H1 (cell line): ENCODE data around the gene INCENP. TPM values are rescaled to one million over a fixed set of nuclear protein-coding genes. Genes with fewer than 3 reads are reported as not detected.

ENCODE experiments used
- CTCF ChIA-PET: fragments of 300-600 bp; sonication (Branson Sonifier 250); formaldehyde crosslinking; loops from one replicate; lab custom pipeline; 2021; ENCODE audit not compliant: partially characterized antibody; lab: Charles Lee
- POLR2A ChIA-PET: fragments of 300-600 bp; sonication (Branson Sonifier 250); formaldehyde crosslinking; loops from one replicate; lab custom pipeline; 2021; ENCODE audit warnings: inconsistent platforms; ENCODE audit not compliant: partially characterized antibody; lab: Charles Lee
- DNase-seq, 2 experiments: peaks; one replicate each; pipeline versions ENCODE4 v3.0.0 to v3.0.0-alpha.2; 2010 to 2022; ENCODE audit warnings: low spot score in 2 of 2, low read depth in 1 of 2, mixed read lengths in 1 of 2
- FAIRE-seq: peaks from 2 replicates; lab custom pipeline; 2011; peaks lifted over from hg19 to GRCh38; lab: Jason Lieb, UNC
- H2AFZ ChIP-seq: 2 replicates; pipeline ENCODE4 v1.8.1; 2012; ENCODE audit warnings: low read length, inconsistent platforms
- H2AK5ac ChIP-seq: 2 replicates; pipeline ENCODE4 v1.6.1; 2013; ENCODE audit warnings: low read depth, low read length
- H2BK120ac ChIP-seq: replicated peaks from 2 replicates; pipeline ENCODE3; 2013; ENCODE audit warnings: low read depth, low read length, inconsistent platforms
- H2BK12ac ChIP-seq: 2 replicates; pipeline ENCODE4 v1.6.1; 2013; ENCODE audit warnings: low read depth, low read length
- H2BK15ac ChIP-seq: 2 replicates; pipeline ENCODE4 v1.6.1; 2013; ENCODE audit warnings: low read length
- H2BK20ac ChIP-seq: 2 replicates; pipeline ENCODE4 v1.6.1; 2013; ENCODE audit warnings: low read length
- H2BK5ac ChIP-seq: 2 replicates; pipeline ENCODE4 v1.6.1; 2013; ENCODE audit warnings: low read depth, low read length
- H3K14ac ChIP-seq: 2 replicates; pipeline ENCODE4 v1.6.1; 2013; ENCODE audit warnings: inconsistent platforms; ENCODE audit not compliant: insufficient read length
- H3K18ac ChIP-seq: 2 replicates; pipeline ENCODE4 v1.6.1; 2013; ENCODE audit warnings: low read length; ENCODE audit errors: extremely low read depth
- H3K23ac ChIP-seq: 2 replicates; pipeline ENCODE4 v1.6.1; 2013; ENCODE audit warnings: inconsistent platforms; ENCODE audit not compliant: insufficient read length
- H3K23me2 ChIP-seq: 2 replicates; pipeline ENCODE4 v1.6.1; 2013; ENCODE audit warnings: low read depth, low read length
- H3K27ac ChIP-seq: 2 replicates; pipeline ENCODE4 v1.6.1; 2011; ENCODE audit warnings: low read depth, low read length, inconsistent platforms
- H3K27me3 ChIP-seq, 4 experiments: replicated peaks in 1 of 4; 1 replicate in 1 of 4; 2 replicates in 3 of 4; pipeline versions ENCODE4 v1.6.1 to v1.8.1; 2011 to 2013; ENCODE audit warnings: low read length in 3 of 4, mild to moderate bottlenecking in 3 of 4, inconsistent platforms in 2 of 4, mixed read lengths in 2 of 4, moderate library complexity in 1 of 4; ENCODE audit not compliant: control insufficient read depth in 3 of 4, insufficient read depth in 3 of 4; ENCODE audit errors: extremely low read depth in 1 of 4
- H3K36me3 ChIP-seq, 4 experiments: 2 replicates each; pipeline versions ENCODE4 v1.6.1 to v1.8.1; 2011 to 2013; ENCODE audit warnings: mild to moderate bottlenecking in 4 of 4, low read length in 3 of 4, moderate library complexity in 2 of 4, control low read depth in 1 of 4, inconsistent platforms in 1 of 4; ENCODE audit not compliant: insufficient read depth in 4 of 4, control insufficient read depth in 2 of 4
- H3K4ac ChIP-seq: replicated peaks from 2 replicates; pipeline ENCODE3; 2013; ENCODE audit warnings: low read length, low read depth, mixed read lengths, inconsistent platforms; ENCODE audit not compliant: insufficient read length
- H3K4me1 ChIP-seq, 4 experiments: replicated peaks in 1 of 4; 1 replicate in 1 of 4; 2 replicates in 3 of 4; pipeline versions ENCODE4 v1.6.1 to v1.8.1; 2011 to 2013; ENCODE audit warnings: low read length in 3 of 4, inconsistent platforms in 2 of 4, mixed read lengths in 1 of 4; ENCODE audit not compliant: insufficient read depth in 4 of 4, control insufficient read depth in 3 of 4
- H3K4me2 ChIP-seq, 2 experiments: 2 replicates each; pipeline versions ENCODE4 v1.6.1 to v1.8.1; 2011 to 2013; ENCODE audit warnings: low read depth in 2 of 2, low read length in 2 of 2, control low read depth in 1 of 2, inconsistent platforms in 1 of 2, mild to moderate bottlenecking in 1 of 2; ENCODE audit not compliant: insufficient read depth in 1 of 2
- H3K4me3 ChIP-seq, 4 experiments: fragments of 200-600, 300-600 bp in 1 of 4; sonication (generic), shearing (Covaris generic), sonication (Bioruptor Twin) in 1 of 4; 2 replicates each; pipeline versions ENCODE4 v1.5.1 to v1.8.1; 2011 to 2016; ENCODE audit warnings: low read length in 4 of 4, low read depth in 3 of 4, control low read depth in 2 of 4, inconsistent platforms in 2 of 4, mild to moderate bottlenecking in 2 of 4, mixed read lengths in 1 of 4, moderate library complexity in 1 of 4; ENCODE audit not compliant: insufficient read depth in 2 of 4; ENCODE audit errors: extremely low read depth in 1 of 4
- H3K56ac ChIP-seq: replicated peaks from 2 replicates; pipeline ENCODE3; 2013; ENCODE audit warnings: low read depth, mild to moderate bottlenecking, mixed read lengths, low read length, inconsistent platforms; ENCODE audit not compliant: insufficient read length
- H3K79me1 ChIP-seq: 2 replicates; pipeline ENCODE4 v1.6.1; 2013; ENCODE audit warnings: low read depth, low read length, control low read depth
- H3K79me2 ChIP-seq, 2 experiments: 2 replicates each; pipeline versions ENCODE4 v1.6.1 to v1.8.1; 2012 to 2013; ENCODE audit warnings: low read length in 2 of 2, mild to moderate bottlenecking in 2 of 2, inconsistent platforms in 1 of 2; ENCODE audit not compliant: insufficient read depth in 2 of 2, control insufficient read depth in 1 of 2
- H3K9ac ChIP-seq, 4 experiments: replicated peaks in 1 of 4; 1 replicate in 1 of 4; 2 replicates in 3 of 4; pipeline versions ENCODE4 v1.6.1 to v1.8.1; 2011 to 2013; ENCODE audit warnings: low read depth in 3 of 4, low read length in 3 of 4, control low read depth in 2 of 4, mild to moderate bottlenecking in 2 of 4, moderate library complexity in 2 of 4, inconsistent platforms in 1 of 4; ENCODE audit errors: extremely low read depth in 1 of 4
- H3K9me3 ChIP-seq, 2 experiments: 2 replicates each; pipeline versions ENCODE4 v1.6.1 to v1.8.1; 2012 to 2013; ENCODE audit warnings: mild to moderate bottlenecking in 2 of 2, moderate library complexity in 2 of 2, control low read depth in 1 of 2, inconsistent platforms in 1 of 2, low read depth in 1 of 2, low read length in 1 of 2, mixed read lengths in 1 of 2; ENCODE audit not compliant: insufficient read depth in 2 of 2
- H4K20me1 ChIP-seq, 2 experiments: replicated peaks in 1 of 2; 2 replicates each; pipeline versions ENCODE3 to v1.8.1; 2011 to 2013; ENCODE audit warnings: inconsistent platforms in 2 of 2, low read length in 2 of 2, mild to moderate bottlenecking in 1 of 2; ENCODE audit not compliant: insufficient read depth in 2 of 2, control insufficient read depth in 1 of 2
- H4K5ac ChIP-seq: 2 replicates; pipeline ENCODE4 v1.6.1; 2013; ENCODE audit warnings: low read length, low read depth, mixed read lengths, inconsistent platforms; ENCODE audit not compliant: insufficient read length
- H4K8ac ChIP-seq: 2 replicates; pipeline ENCODE4 v1.8.0; 2013; ENCODE audit warnings: mild to moderate bottlenecking, moderate library complexity, low read length, inconsistent platforms; ENCODE audit not compliant: insufficient read depth; ENCODE audit errors: extremely low read depth
- H4K91ac ChIP-seq: replicated peaks from 2 replicates; pipeline ENCODE3; 2013; ENCODE audit warnings: low read length, mixed read lengths, inconsistent platforms; ENCODE audit not compliant: insufficient read length
- RBBP5 ChIP-seq: IDR thresholded peaks from 2 replicates; pipeline ENCODE4 v1.7.1; 2012; ENCODE audit warnings: low read depth, mild to moderate bottlenecking, inconsistent platforms, low read length, moderate library complexity, borderline replicate concordance
- WGBS, 2 experiments: shearing (Covaris generic) in 1 of 2; methylation state at CpG; one replicate each; pipeline versions ENCODE4 v1.1.6 to v1.1.7; 2013 to 2015; ENCODE audit warnings: low lambda C conversion rate in 2 of 2, mixed read lengths in 2 of 2, inconsistent platforms in 1 of 2, low coverage in 1 of 2, missing lambda C conversion rate in 1 of 2; ENCODE audit not compliant: insufficient replicate concordance in 2 of 2, insufficient coverage in 1 of 2, insufficient read length in 1 of 2; ENCODE audit errors: extremely low coverage in 1 of 2, missing lambda C conversion rate in 1 of 2; 5-methylcytosine and 5-hydroxymethylcytosine counted together
- polyA plus RNA-seq, 7 experiments: library from polyadenylated mRNA; depleted of rRNA in 3 of 7; stranded (reverse) in 5 of 7; unstranded in 2 of 7; fragments of >200 nt in 5 of 7; fragments of 200-250 nt in 2 of 7; gene quantifications; 1 replicate in 5 of 7; 2 replicates in 1 of 7; 4 replicates in 1 of 7; pipeline versions ENCODE4 v1.2.1 to v1.2.3, GENCODE V29; 2011 to 2013; ENCODE audit warnings: missing spikeins in 2 of 7, mixed read lengths in 2 of 7
- total RNA-seq: library from RNA; stranded (reverse); fragmentation: NEBNext Ultra II Directional; extraction: Animal tissue kit (Norgen Biotek cat#: 25700); gene quantifications from 2 replicates; pipeline ENCODE4 v1.2.1, GENCODE V29; 2021

Gene INCENP
- total and polyA plus RNA-seq, 2 of the 8 experiments (the other 6 are each of a cell fraction or from before 2014, with no cell fraction given) = 25.4 to 132 TPM

DNA sequence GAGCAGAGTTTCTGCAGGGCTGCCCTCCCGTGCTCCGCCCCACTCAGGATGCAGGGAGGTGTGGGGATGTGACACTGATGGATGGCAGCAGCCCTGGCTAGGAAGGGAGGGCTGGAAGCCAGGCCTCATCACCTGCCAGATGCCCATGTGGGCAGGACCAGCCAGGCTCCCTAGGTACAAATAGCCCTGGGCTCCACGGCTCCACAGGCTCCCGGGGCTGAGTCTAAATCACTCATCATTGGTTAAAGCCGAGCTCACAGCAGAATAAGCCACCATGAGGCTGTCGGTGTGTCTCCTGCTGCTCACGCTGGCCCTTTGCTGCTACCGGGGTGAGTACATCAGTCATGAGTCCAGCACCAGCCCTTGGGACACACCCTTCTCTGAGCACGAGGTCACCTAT is 66.2 kb downstream of the INCENP start, which contains the start of gene SCGB1D1:
Gene SCGB1D1 (plus strand): TSS at position 206 of the 400 bp plus-strand sequence. CDS start 69 bp downstream, at position 275.
- Histone ChIP-seq H2BK20ac (no peak within 1 kb of the TSS), H2BK120ac (no peak within 1 kb of the TSS), H3K36me3 (no peaks in the 10 kb centered on the region), H4K8ac (no peak within 1 kb of the TSS), H4K20me1 (no peaks in the 10 kb centered on the region), H3K23me2 (no peaks in the 10 kb centered on the region), H2AK5ac (no peak within 1 kb of the TSS), H3K18ac (no peak within 1 kb of the TSS), H3K4ac (no peak within 1 kb of the TSS), H3K4me1 (no peaks in the 10 kb centered on the region), H3K9me3 (no peaks in the 10 kb centered on the region), H2BK5ac (no peak within 1 kb of the TSS), H3K9ac (no peak within 1 kb of the TSS), H4K5ac (no peak within 1 kb of the TSS), H3K56ac (no peak within 1 kb of the TSS), H3K4me2 (no peak within 1 kb of the TSS), H2AFZ (no peak within 1 kb of the TSS), H3K79me2 (no peaks in the 10 kb centered on the region), H3K27me3 (no peaks in the 10 kb centered on the region), H3K14ac (no peak within 1 kb of the TSS), H3K79me1 (no peaks in the 10 kb centered on the region), H3K4me3 (no peak within 1 kb of the TSS), H3K27ac (no peak within 1 kb of the TSS), H4K91ac (no peak within 1 kb of the TSS), H3K23ac (no peak within 1 kb of the TSS), H2BK12ac (no peak within 1 kb of the TSS), H2BK15ac (no peak within 1 kb of the TSS)
- TF ChIP-seq RBBP5 = no peak
- ChIA-PET CTCF (interaction anchor here (0.6 to 2.4 kb wide), 6 partner anchors 16 to 640 kb away, joined by 3 to 7 read pairs (median 3); no protein-coding TSS in a partner anchor), POLR2A (no interaction called here)
- no peak for DNase-seq
- WGBS, 2 experiments = 91% methylated on average over 8 of the region's 9 CpGs; no CpG with 5 or more reads in 1 of the 2 experiments
- FAIRE-seq = no peak
